ENCODE measurements around the gene SLC6A3.

The SLC6A3 gene

GRCh38 chr5:1392261-1392660 is 53.0 kb downstream of the SLC6A3 start:
- FAIRE-seq = no peak
- DNase-seq (ENCODE audit: insufficient read length, low spot score) = no peak

- DNase-seq (ENCODE audit: insufficient read length, low spot score) = no peak
- no peak for FAIRE-seq
Measured at GRCh38 chr5:1391691-1392090, 53.5 kb downstream of the SLC6A3 start.

GRCh38 chr5:1390861-1391600 is 54.2 kb downstream of the SLC6A3 start:
- no peak for DNase-seq (ENCODE audit: insufficient read length, low spot score)

GRCh38 chr5:1390333-1390732 is 54.9 kb downstream of the SLC6A3 start:
- FAIRE-seq = no peak
- no peak for DNase-seq (ENCODE audit: insufficient read length, low spot score)

More at GRCh38 chr5:1390861-1391600, 54.2 kb downstream of the SLC6A3 start:
- no peak for FAIRE-seq

- no peak for FAIRE-seq
- DNase-seq (ENCODE audit: insufficient read length, low spot score) = no peak
Measured at GRCh38 chr5:1388383-1388967, 56.8 kb downstream of the SLC6A3 start.

GRCh38 chr5:1387876-1388275 is 57.4 kb downstream of the SLC6A3 start:
- DNase-seq (ENCODE audit: insufficient read length, low spot score) (no peak), FAIRE-seq (no peak)

- no peak for FAIRE-seq
- no peak for DNase-seq (ENCODE audit: insufficient read length, low spot score)
Measured at GRCh38 chr5:1387059-1387755, 58.0 kb downstream of the SLC6A3 start.

- FAIRE-seq = no peak
- peak; percentile 63 for DNase-seq (ENCODE audit: insufficient read length, low spot score)
Measured at GRCh38 chr5:1386274-1386717, 58.9 kb downstream of the SLC6A3 start.

- FAIRE-seq (peak; percentile 80), DNase-seq (ENCODE audit: insufficient read length, low spot score) (peak; percentile 90)
Measured at GRCh38 chr5:1385395-1386273, 59.6 kb downstream of the SLC6A3 start.

GRCh38 chr5:1384521-1384920 is 60.7 kb downstream of the SLC6A3 start:
- FAIRE-seq (no peak), DNase-seq (ENCODE audit: insufficient read length, low spot score) (no peak)

- no peak for DNase-seq (ENCODE audit: insufficient read length, low spot score)
- no peak for FAIRE-seq
Measured at GRCh38 chr5:1383886-1384401, 61.3 kb downstream of the SLC6A3 start.

GRCh38 chr5:1383344-1383743 is 61.9 kb downstream of the SLC6A3 start:
- no peak for FAIRE-seq
- DNase-seq (ENCODE audit: insufficient read length, low spot score) = no peak

- DNase-seq (ENCODE audit: insufficient read length, low spot score) = no peak
Measured at GRCh38 chr5:1382248-1382700, 63.0 kb downstream of the SLC6A3 start.

GRCh38 chr5:1381370-1382247 is 63.6 kb downstream of the SLC6A3 start:
- no peak for DNase-seq (ENCODE audit: insufficient read length, low spot score)
- no peak for FAIRE-seq

More at GRCh38 chr5:1382248-1382700, 63.0 kb downstream of the SLC6A3 start:
- no peak for FAIRE-seq

- no peak for FAIRE-seq
- DNase-seq (ENCODE audit: insufficient read length, low spot score) = no peak
Measured at GRCh38 chr5:1380910-1381309, 64.3 kb downstream of the SLC6A3 start.

GRCh38 chr5:1380011-1380817 is 65.0 kb downstream of the SLC6A3 start:
- peak; percentile 18 for FAIRE-seq

GRCh38 chr5:1378866-1379659 is 66.2 kb downstream of the SLC6A3 start:
- FAIRE-seq (no peak), DNase-seq (ENCODE audit: insufficient read length, low spot score) (no peak)

More at GRCh38 chr5:1380011-1380817, 65.0 kb downstream of the SLC6A3 start:
- no peak for DNase-seq (ENCODE audit: insufficient read length, low spot score)

GRCh38 chr5:1378096-1378495 is 67.1 kb downstream of the SLC6A3 start:
- FAIRE-seq (no peak), DNase-seq (ENCODE audit: insufficient read length, low spot score) (no peak)

Data from GM19239 (cell line).